Coronary artery (tissue), 2 donors: ENCODE data around the gene TBC1D1.

ENCODE experiments used
- DNase-seq: peaks from one replicate; pipeline ENCODE4 v3.0.0-alpha.2; 2017; ENCODE audit warnings: low spot score
- H3K27ac ChIP-seq, 2 donors: fragments of 200-600 bp; sonication (generic); one replicate each; pipeline ENCODE4 v1.5.1; 2016 to 2019
- H3K4me3 ChIP-seq: fragments of 200-600 bp; sonication (generic); 2 replicates; pipeline ENCODE4 v1.5.1; 2016; ENCODE audit warnings: mild to moderate bottlenecking, moderate library complexity
- TF ChIP-seq, protein P1 (sequence below): fragments of 200-600 bp; sonication (generic); IDR thresholded peaks from one replicate; pipeline ENCODE4 v1.5.1; 2019; ENCODE audit warnings: antibody characterized with exemption

Gene TBC1D1

DNA sequence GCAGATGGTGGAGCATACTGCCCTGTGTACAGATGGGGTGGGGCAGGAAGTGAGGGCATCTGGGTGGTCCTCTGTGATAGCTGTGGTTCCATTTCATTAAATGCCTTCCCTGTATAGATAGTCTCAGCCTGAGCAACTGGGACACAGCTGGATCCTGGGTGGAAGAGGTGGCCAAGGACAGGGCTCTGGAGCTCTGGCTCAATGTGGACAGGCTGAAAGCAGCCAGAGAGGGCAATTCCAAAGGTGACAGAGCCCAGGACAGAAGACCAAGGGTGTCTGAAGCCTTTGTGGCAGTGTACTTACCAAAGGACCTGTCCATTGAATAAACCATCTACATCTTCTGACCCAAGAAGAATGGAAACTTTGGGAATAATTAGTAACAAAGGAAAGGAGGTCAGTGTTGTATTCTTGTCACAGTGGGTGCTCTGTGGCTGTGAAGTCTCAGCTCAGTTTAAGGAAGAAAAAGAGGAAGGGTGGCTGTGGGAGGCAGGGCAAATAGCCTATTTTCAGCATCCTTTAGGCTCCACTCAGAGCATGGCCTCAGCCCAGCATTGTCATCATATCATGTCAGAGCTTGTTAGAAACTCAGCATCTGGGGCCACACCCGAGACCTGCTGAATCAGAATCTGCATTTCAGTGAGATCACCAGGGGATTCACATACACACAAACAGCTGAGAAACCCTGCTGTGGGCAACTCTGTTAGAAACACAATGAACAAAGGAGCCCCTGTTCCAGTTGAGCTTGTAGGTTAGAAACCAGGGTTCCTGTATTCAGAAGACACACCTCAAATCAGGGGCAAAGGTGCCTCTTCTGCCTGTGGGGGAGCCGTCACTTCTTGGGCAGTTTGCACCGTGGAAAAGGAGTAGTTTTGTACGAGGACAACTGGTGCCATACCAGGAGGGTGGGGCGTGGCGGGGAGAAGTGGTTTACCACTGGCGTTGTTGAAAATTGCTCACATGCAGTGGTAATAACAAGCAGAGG is 237.9 kb downstream of the TBC1D1 start:
- no peak for DNase-seq
- Histone ChIP-seq H3K27ac (peak overlapping the region in 1 of 2 donors; percentile 40), H3K4me3 (no peak overlapping the region)
- TF ChIP-seq, protein P1, sequence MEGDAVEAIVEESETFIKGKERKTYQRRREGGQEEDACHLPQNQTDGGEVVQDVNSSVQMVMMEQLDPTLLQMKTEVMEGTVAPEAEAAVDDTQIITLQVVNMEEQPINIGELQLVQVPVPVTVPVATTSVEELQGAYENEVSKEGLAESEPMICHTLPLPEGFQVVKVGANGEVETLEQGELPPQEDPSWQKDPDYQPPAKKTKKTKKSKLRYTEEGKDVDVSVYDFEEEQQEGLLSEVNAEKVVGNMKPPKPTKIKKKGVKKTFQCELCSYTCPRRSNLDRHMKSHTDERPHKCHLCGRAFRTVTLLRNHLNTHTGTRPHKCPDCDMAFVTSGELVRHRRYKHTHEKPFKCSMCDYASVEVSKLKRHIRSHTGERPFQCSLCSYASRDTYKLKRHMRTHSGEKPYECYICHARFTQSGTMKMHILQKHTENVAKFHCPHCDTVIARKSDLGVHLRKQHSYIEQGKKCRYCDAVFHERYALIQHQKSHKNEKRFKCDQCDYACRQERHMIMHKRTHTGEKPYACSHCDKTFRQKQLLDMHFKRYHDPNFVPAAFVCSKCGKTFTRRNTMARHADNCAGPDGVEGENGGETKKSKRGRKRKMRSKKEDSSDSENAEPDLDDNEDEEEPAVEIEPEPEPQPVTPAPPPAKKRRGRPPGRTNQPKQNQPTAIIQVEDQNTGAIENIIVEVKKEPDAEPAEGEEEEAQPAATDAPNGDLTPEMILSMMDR: no peak

DNA sequence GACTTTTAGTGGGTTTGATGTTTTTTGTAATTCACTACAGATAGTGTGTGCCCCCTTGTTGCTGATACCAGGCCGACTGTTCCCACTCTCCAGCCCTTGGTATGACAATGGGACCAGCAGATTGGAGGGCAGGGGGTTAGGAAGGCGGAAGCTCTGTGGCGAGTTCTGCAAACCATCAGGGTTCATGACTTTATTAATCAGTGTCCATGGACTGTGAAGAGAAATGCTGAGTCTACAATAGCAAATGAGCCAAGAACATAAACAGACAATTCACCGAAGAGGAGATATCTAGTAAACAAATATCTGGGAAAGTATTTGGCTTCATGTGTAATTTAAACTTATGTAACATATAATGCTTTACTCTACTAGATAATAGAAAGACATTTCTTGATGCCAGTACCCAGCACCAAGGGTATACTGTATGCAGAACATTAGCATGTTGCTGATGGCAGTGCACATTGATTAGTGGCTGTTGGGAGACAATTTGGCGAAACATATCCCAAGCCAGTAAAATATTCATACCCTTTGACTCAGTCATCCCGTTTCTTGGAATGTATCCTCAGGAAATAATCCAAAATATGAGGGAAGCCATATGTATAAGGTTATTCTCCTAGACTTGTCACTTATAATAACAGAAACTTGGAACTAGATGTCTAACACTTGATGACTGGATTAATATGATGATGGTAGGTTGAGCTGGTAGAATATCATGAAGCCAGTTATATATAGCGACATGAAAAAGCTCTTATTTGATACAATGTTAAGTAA is 238.8 kb downstream of the TBC1D1 start:
- DNase-seq: no peak
- peak overlapping the region in 1 of 2 donors; percentile 34 for H3K27ac ChIP-seq
- H3K4me3 ChIP-seq: no peak overlapping the region
- TF ChIP-seq, protein P1: no peak

DNA sequence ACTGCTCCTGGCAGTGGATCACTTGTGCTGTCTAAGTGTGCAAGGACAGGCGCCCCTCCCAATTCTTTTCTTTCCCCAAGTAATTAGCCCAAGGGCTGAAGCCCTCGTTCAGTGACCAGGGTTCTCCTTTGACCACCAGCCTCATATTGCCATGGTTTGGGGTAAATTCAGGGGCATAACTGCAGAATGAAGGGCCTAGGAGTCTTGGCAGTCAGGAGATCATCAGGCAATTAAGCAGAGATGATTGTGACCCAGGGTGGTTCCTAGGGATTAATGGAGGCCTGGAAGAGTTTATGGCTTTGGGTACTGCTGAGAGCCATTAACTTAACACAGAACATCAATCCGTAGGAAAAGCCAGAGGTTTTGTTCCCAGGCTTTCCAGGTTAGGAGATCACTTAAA is 240.0 kb downstream of the TBC1D1 start:
- Histone ChIP-seq H3K4me3 (no peak overlapping the region), H3K27ac (peak overlapping the region; percentile 65 to 73)
- DNase-seq: no peak
- TF ChIP-seq, protein P1: no peak

DNA sequence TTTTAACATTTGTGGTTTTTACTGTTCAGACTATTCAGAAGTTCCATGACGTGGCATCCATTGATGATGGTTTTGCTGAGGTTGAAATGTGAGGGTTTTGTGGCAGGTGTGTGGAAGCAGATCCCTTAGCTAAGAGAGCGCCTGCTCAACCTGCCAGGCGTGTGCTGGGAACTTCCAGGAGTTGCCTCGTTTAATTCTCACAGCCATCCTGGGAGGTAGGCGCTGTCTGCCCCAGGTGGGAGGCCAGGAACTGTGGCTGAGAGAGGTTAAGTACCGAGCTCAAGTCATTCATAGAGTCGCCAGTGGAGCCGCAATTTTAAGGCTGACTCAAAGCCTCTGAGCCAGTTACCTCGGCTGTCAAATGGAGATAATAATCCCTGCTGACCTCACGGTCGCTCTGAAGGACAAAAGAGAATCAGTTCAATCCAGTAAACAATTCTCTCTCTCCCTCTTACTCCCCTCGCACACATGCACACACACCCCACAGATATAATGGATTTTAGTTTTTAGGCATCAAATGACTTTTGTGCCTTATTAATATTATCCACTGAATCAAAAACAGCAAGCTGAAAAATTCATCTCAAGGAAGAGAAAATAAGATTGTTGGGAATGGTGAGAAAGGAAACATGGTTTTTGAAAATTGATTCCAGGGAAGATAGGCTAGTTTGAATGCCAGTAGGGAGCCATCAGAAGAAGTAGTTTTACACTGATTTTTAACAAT is 240.6 kb downstream of the TBC1D1 start:
- TF ChIP-seq, protein P1: no peak
- no peak for DNase-seq
- Histone ChIP-seq H3K4me3 (no peak overlapping the region), H3K27ac (peak overlapping the region; percentile 65 to 73)

DNA sequence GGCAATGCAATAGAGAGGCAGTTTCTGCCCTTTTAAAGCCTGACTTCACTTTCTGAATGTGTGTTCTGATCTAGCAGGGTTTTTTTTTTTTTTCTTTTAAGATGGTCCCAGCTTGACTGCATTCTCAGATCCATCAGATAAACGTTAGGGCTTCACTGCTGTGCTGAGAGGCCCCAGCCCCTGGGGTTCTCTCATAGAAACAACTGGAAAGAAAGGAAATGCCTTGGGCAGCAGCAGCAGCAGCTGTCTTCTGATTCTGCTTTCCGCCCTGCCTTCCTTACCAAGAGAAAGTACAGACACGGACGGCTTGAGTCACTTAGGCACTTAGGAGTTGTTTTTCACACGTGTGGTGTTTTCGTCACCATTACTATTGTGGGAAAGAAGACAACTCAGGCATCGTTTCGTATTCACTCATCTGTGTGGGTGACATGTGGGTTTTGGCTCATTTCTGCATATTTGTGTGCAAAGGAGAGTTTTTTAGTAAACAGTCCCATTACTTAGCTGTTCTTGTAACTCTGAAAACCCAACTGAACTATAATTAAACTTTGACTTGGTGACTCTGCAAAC is 241.3 kb downstream of the TBC1D1 start:
- peak overlapping the region; percentile 65 to 73 for H3K27ac ChIP-seq
- TF ChIP-seq, protein P1: no peak
- H3K4me3 ChIP-seq: peak overlapping the region; percentile 9
- DNase-seq: no peak

DNA sequence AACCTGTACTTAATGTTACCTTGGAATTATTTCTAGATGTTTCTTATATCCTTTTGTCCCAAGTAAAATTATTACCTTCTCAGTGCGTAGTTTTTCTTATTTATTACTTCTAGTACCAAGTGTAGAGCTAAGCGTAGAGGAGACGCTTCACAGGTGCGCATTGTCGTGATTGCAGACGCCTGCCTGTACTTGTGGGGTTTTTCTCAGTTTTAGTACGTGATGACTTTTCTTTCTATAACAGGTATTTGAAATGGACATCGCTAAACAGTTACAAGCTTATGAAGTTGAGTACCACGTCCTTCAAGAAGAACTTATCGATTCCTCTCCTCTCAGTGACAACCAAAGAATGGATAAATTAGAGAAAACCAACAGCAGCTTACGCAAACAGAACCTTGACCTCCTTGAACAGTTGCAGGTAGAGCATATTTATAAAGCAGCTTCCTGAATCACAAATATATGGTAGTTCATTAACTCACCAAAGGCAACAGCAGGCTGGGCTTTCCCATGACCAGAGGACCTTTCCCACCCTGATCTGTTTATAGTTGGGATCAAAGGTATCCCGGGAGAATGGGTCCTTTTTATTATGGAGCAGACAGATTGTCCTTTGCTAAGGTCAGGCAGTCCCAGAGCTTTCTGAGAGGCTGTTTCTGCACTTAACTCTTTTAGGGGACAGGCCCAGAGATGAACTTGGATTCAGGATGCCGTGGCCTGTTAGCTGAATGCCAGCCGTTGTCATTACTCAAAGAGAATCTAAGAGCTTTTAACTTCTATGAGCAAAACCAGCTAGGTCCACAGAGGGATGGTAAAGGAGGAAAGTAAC is 242.2 kb downstream of the TBC1D1 start:
- DNase-seq: no peak
- TF ChIP-seq, protein P1: no peak
- H3K27ac ChIP-seq: peak overlapping the region in 1 of 2 donors; percentile 65
- no peak overlapping the region for H3K4me3 ChIP-seq
